Measurements from ENCODE around the gene XYLT1.

The XYLT1 gene

GRCh38 chr16:17305694-17306093 lies 165.1 kb downstream of the XYLT1 start:
- H3K4me3 ChIP-seq (ENCODE audit: low read length) = no peak overlapping the region
- peak; percentile 22 for DNase-seq (ENCODE audit: low read depth, low spot score)

GRCh38 chr16:17304491-17305119 lies 166.2 kb downstream of the XYLT1 start:
- H3K4me3 ChIP-seq (ENCODE audit: low read length) = no peak overlapping the region
- DNase-seq (ENCODE audit: low read depth, low spot score) = no peak

GRCh38 chr16:17304106-17304490 lies 166.7 kb downstream of the XYLT1 start:
- H3K4me3 ChIP-seq (ENCODE audit: low read length) = no peak overlapping the region
- no peak for DNase-seq (ENCODE audit: low read depth, low spot score)

GRCh38 chr16:17303101-17303500 lies 167.7 kb downstream of the XYLT1 start:
- no peak overlapping the region for H3K4me3 ChIP-seq (ENCODE audit: low read length)
- DNase-seq (ENCODE audit: low read depth, low spot score) = no peak

- no peak overlapping the region for H3K4me3 ChIP-seq (ENCODE audit: low read length)
- DNase-seq (ENCODE audit: low read depth, low spot score) = no peak
These were observed 168.1 kb downstream of the XYLT1 start for GRCh38 chr16:17302620-17303019.

GRCh38 chr16:17302214-17302613 lies 168.5 kb downstream of the XYLT1 start:
- H3K4me3 ChIP-seq (ENCODE audit: low read length) = no peak overlapping the region
- DNase-seq (ENCODE audit: low read depth, low spot score) = peak; percentile 5

- H3K4me3 ChIP-seq (ENCODE audit: low read length) = no peak overlapping the region
- no peak for DNase-seq (ENCODE audit: low read depth, low spot score)
These were observed 169.1 kb downstream of the XYLT1 start for GRCh38 chr16:17301593-17302135.

GRCh38 chr16:17301184-17301583 lies 169.6 kb downstream of the XYLT1 start:
- no peak overlapping the region for H3K4me3 ChIP-seq (ENCODE audit: low read length)

GRCh38 chr16:17299790-17300189 lies 171.0 kb downstream of the XYLT1 start:
- H3K4me3 ChIP-seq (ENCODE audit: low read length) = no peak overlapping the region
- DNase-seq (ENCODE audit: low read depth, low spot score) = no peak

More at GRCh38 chr16:17301184-17301583, 169.6 kb downstream of the XYLT1 start:
- DNase-seq (ENCODE audit: low read depth, low spot score) = no peak

GRCh38 chr16:17298238-17298637 lies 172.5 kb downstream of the XYLT1 start:
- H3K4me3 ChIP-seq (ENCODE audit: low read length) = no peak overlapping the region
- no peak for DNase-seq (ENCODE audit: low read depth, low spot score)

- H3K4me3 ChIP-seq (ENCODE audit: low read length) = no peak overlapping the region
- DNase-seq (ENCODE audit: low read depth, low spot score) = no peak
These were observed 174.3 kb downstream of the XYLT1 start for GRCh38 chr16:17296431-17296830.

GRCh38 chr16:17295948-17296347 lies 174.8 kb downstream of the XYLT1 start:
- H3K4me3 ChIP-seq (ENCODE audit: low read length) = no peak overlapping the region
- DNase-seq (ENCODE audit: low read depth, low spot score) = no peak

- no peak for DNase-seq (ENCODE audit: low read depth, low spot score)
- no peak overlapping the region for H3K4me3 ChIP-seq (ENCODE audit: low read length)
These were observed 175.9 kb downstream of the XYLT1 start for GRCh38 chr16:17294856-17295255.

- no peak overlapping the region for H3K4me3 ChIP-seq (ENCODE audit: low read length)
These were observed 176.8 kb downstream of the XYLT1 start for GRCh38 chr16:17293813-17294558.

GRCh38 chr16:17291289-17291688 lies 179.5 kb downstream of the XYLT1 start:
- DNase-seq (ENCODE audit: low read depth, low spot score) = no peak
- no peak overlapping the region for H3K4me3 ChIP-seq (ENCODE audit: low read length)

More at GRCh38 chr16:17293813-17294558, 176.8 kb downstream of the XYLT1 start:
- no peak for DNase-seq (ENCODE audit: low read depth, low spot score)

- no peak overlapping the region for H3K4me3 ChIP-seq (ENCODE audit: low read length)
- DNase-seq (ENCODE audit: low read depth, low spot score) = no peak
These were observed 180.8 kb downstream of the XYLT1 start for GRCh38 chr16:17289674-17290635.

- DNase-seq (ENCODE audit: low read depth, low spot score) = no peak
- no peak overlapping the region for H3K4me3 ChIP-seq (ENCODE audit: low read length)
These were observed 181.7 kb downstream of the XYLT1 start for GRCh38 chr16:17289050-17289449.

- no peak overlapping the region for H3K4me3 ChIP-seq (ENCODE audit: low read length)
- DNase-seq (ENCODE audit: low read depth, low spot score) = no peak
These were observed 183.5 kb downstream of the XYLT1 start for GRCh38 chr16:17287166-17287800.

GRCh38 chr16:17286443-17286842 lies 184.3 kb downstream of the XYLT1 start:
- no peak for DNase-seq (ENCODE audit: low read depth, low spot score)
- no peak overlapping the region for H3K4me3 ChIP-seq (ENCODE audit: low read length)
